Muscle of arm (tissue), 14 donors: ENCODE measurements around the gene CFAP74. TPM values are rescaled to one million over a fixed set of nuclear protein-coding genes. Genes with fewer than 3 reads are reported as not detected.
A peak's percentile ranks its signal among the peaks of the same experiment; 100 is the strongest.

Experiments used
- DNase-seq: peaks from one replicate; pipeline ENCODE4 v3.0.0-alpha.2; 2013
- long read RNA-seq, 11 donors: transcript quantifications; one replicate each; lab custom pipeline, GENCODE V29; 2026
- polyA plus RNA-seq, 12 donors: library from polyadenylated mRNA; unstranded; fragments of 120-200 nt; gene quantifications; one replicate each; pipeline ENCODE4 v1.2.1, GENCODE V29; 2013; ENCODE audit not compliant: insufficient read length in 12 of 12

The CFAP74 gene, protein sequence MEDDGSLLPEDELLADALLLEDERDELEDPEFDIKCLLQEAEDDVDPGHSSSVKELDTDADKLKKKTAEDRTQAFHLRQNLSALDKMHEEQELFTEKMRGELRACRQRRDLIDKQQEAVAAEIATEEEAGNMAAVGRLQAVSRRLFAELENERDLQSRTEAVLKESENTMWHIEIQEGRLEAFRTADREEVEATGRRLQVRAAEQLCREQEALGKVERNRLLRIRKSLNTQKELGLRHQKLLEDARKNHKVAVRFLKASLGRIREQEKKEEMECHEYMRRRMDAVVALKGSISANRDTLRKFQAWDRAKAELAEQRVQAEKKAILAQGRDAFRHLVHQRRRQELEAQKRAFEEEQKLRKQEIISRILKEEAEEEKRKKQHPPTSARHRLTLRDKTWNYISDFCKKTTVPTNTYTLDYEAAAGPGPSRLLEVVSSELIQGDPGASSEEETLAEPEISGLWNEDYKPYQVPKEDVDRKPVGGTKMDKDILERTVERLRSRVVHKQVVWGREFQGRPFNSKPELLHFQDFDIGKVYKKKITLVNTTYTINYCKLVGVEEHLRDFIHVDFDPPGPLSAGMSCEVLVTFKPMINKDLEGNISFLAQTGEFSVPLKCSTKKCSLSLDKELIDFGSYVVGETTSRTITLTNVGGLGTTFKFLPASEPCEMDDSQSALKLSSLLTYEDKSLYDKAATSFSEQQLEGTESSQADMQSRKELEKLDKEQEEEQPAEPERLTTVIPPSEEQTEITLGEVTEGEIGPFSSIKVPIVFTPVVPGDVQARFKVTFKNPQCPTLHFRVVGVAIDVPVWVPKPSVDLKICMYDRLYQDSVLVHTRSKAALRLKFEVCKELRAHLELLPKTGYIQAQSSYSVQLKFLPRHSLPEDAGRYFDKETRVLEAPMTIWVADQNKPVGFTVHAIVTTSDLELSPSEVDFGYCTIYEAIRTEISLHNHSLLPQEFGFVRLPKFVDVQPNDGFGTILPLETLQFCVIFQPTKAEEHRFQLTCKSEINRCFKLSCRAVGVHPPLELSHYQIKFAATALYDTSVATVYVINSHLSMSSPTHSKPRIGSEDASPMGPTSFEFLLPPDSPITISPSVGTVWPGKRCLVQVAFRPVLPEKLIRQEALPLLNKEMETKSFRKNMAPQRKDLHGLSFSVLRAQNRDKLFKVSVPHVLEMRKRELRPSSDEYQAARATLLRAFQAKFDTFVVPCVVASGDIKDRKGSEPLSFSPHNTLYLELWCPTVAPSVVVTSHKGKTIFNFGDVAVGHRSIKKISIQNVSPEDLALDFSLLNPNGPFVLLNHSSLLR (N-terminal part only)
- under 1 TPM in 10 of 12 donors, not detected in 2; 0.07 to 0.74 (median 0.24) TPM for polyA plus RNA-seq
- long read RNA-seq, donor 1: 0 reads
- long read RNA-seq, donor 2: 0 reads
- long read RNA-seq, donor 3: 0 reads
- long read RNA-seq, donor 4: 0 reads
- long read RNA-seq, donor 5: 0 reads
- long read RNA-seq, donor 6: 0 reads
- long read RNA-seq, donor 7: 0 reads
- long read RNA-seq, donor 8, partial matches to known transcripts: 0 of 1 reads
- long read RNA-seq, donor 8, other reads (novel, unspliced or antisense): 0 of 1 reads
- long read RNA-seq, donor 9: 0 reads
- long read RNA-seq, donor 10: 0 reads
- long read RNA-seq, donor 11: 0 reads

- DNase-seq: peak; percentile 18
Measured at GRCh38 chr1:2003541-2004131, at the start of gene CFAP74. Gene CFAP74, minus strand, starts transcription at chr1:2003786. Its CDS starts 12,830 bp downstream, at chr1:1990956.

GRCh38 chr1:2053217-2053616 lies 49.6 kb upstream of the CFAP74 start:
- DNase-seq: no peak

DNA sequence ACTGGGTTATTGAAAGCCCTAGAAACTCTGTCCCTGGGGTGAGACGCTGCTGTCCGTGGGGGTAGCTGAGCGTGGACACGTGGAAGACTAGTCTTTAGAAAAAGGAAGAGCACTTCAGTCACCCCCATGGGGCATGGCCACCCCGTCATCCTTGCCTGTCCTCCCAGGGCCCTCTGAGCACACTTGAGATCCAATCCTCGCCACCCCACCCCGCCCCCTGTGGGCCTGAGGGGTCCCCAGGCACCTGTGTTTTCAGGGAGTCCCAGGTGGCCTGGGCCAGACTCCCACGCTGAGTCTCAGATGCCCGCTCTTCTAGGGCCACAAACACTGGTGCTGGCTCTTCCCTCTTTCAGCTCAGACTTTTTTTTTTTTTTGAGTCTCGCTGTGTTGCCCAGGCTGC lies 49.2 kb upstream of the CFAP74 start:
- DNase-seq: no peak

DNA sequence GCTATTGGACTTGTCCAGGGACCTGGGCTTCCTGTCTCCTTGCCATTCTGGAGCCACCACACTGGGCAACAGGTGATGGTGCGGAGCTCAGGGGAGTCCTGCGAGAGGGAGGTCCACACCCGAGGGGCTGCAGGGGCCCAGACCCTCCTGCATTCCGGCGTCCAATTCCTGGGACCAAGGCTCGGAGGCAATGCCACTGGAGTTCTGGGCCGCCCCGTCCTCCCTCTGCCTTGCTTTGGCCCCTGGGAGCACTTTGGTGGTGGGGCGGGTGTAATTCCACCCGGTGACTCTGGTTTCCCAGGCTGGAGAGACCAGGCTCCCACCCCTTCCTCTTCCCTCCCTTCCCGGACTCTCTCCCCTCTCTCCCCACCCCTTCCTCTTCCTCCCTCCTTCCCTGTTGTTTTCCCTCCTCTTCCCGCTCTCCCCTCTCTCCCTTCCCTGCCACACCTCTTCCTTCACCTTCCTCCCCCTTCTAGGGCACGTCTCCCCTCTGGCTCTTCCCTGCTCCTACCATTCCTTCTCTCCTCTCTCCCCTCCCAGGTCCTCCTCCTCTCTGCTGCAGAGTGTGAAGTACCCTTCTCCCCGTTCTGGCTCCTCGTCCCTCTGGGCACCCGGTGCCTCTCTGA lies 48.6 kb upstream of the CFAP74 start:
- no peak for DNase-seq

DNA sequence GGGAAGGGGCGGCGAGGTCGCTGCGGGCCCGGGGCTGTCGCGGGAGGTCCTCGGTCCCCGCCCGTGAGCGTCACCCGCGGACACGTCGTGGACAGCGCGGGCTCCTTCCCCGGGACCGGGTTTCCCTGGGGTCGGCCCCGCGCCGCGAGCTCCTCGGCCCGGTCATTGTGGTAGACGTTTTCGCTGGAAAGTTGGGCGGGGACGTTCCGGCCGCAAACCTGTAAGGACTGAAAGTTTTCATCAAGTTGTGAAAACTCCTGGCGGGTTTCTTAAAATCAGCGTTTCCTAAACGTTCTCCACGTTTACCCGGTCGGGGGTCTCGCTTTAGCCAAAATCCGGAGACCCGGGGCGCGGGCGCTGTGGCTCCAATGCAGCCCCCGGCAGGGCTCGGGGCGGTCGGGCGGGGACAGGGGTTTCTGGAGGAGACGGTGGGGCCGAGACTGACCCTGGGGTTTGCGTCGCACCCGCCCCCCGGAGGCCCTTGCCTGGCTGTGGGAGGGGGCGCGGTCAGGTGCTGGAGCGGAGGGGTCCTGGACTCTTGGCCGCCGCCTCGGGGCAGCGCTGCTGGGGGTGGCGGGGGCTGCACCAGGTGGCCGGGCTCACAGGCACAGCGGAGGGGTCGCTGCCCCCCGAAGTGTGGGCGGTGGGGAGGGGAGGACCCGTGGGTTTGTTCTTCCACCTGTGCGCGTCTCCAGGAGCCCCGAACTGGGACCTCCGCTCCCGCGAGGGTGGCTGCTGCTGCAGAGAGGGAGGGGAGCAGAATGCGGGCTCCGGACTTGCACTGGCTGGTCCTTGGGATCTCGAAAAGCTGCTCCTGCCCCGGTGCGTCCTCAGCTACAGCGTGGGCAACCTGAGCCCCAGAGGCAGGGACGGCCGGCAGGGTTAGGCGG lies 47.5 kb upstream of the CFAP74 start:
- no peak for DNase-seq

DNA sequence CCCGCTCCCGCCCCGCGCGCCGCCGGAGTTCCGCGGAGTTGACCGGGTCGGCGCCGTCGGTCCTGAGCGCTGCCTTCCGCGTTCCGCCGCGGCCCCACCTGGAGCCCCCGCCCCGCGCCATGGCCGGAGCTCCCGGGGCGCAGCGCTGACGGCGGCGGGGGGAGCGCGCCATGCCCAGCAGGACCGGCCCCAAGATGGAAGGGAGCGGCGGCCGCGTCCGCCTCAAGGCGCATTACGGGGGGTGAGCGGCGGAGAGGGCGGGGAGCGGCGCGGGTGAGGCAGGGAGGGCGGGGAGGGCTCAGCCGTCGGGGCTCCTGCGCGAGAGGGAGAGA lies 46.8 kb upstream of the CFAP74 start:
- no peak for DNase-seq

- no peak for DNase-seq
Measured at GRCh38 chr1:2049718-2050431, 46.3 kb upstream of the CFAP74 start, which contains the start of gene PRKCZ. Gene PRKCZ, plus strand, starts transcription at chr1:2050411. Its CDS starts 220 bp downstream, at chr1:2050631.

DNA sequence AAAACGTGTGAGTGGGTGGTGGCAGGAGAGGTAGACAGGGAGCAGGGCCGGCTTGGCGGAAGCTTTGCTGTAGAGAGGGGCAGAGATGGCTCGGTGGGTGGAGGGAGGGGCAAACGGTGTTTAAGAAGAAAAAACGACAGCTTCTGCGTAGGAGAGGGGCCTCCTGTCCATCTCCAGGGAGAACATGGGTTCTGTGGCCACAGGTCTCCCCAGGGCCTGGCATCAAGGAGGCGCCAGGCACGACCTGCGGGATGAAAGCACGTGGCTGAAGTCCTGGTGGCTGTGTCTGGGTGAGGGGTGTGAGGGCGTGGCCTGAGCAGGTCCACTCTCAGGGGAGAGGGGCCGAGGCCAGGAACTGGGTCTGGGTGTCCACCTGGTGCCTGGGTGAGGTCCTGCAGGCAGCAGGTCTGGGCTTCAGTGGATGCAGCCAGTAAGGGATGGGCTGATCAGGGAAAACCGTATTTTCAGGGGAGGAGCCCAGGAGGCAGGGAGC lies 45.7 kb upstream of the CFAP74 start:
- no peak for DNase-seq

GRCh38 chr1:2047749-2048729 lies 44.5 kb upstream of the CFAP74 start:
- no peak for DNase-seq

DNA sequence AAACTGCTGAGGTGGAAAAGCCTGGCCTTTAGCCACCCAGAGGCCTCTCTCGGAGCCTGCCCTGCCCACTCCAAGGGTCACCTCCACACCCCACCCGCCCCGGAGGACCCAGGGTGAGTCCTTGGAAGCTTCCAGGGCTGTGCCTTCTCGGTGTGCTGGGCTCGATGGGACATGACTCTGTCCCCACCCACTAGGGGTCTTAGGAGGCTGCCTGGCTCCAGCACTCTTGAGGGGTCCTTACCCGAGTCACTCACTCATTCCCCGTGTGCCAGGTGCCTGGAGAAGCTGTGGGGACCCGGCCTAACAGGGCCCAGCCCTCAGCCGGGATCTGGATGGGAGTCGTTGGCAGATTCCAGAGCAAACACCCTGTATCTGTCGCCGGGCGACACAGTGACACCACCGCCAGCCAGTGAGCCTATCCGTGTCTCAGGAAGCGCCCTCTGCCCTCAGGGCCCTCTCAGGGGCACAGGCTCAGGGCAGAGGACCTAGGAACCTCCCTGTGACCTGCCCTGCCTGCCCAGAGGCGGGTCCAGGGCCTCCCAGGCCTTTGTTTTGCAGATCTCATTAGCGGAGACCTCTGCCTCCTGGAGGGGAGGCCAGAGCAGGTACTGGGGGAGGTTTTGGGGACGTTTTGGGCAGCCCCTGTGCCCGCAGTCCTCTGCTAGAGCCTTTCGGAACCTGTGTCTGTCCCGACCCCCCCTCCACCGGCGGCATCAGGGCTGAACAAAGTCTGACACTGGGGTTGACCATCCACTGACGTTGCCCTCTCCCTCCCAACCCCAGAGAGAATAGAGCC lies 43.6 kb upstream of the CFAP74 start:
- DNase-seq: no peak

DNA sequence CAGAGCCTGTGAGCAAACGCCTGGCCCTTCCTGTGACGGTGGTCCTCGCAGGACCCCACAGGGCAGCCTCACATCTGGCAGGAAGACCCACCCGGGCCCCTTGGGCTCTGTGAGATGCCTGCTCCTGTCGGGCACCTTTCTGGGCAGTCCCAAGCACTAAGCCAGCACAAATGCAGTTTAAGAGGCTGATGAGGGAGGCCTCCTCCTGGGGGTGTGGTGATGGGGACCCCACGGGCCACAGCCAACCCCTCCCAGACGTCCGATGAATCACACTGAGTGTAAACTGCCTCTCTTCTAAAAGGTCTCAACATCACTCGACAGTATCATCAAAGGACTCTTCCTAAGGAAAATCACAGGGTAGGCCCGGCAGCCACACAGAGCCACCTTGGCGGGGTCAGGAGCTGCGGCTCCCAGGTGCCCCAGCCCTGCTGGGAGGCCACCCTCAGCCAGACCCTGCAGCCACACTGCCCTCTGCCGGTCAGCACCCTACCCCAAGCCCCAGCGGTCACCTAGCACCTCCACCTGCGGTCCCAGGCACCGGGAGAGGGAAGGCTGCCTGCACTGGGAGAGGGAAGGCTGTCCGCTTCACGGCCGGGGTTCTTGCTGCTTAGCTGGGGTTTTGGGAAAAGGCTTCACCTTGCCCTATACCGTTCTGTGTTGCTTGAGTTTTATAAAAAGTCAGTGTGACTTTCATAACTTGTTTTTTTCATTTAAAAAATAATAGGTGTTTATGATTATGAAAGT lies 42.8 kb upstream of the CFAP74 start:
- no peak for DNase-seq

DNA sequence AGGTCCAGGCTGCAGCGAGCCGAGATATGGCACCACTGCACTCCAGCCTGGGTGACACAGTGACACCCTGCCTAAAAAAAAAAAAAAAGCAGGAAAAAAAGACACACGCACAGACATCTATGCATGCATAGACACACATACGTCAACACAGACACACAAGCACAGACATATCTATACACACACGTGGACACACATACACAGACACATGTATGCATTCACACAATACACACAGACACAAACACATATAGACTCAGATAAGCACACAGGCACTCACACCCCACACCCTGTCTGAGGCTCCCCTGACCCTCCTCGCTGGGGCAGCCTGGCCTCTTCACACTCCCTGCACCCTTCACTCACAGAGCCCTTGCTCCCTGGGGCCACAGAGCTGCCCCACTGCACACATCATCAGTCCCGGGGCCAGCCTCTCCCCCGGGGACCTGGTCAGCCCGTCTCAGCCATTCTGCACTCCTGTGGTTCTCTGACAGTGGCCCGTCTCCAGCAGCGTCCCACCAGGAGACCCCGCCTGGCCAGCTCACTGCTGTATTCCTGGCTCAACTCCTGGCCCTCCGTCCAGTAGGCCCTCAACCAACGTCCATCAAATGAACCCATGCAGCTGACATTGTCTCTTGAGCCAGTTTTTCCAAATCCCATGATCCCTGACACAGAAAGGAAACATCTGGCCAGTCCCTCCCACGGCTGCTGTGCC lies 42.0 kb upstream of the CFAP74 start:
- peak; percentile 42 for DNase-seq

GRCh38 chr1:2044510-2045319 lies 41.1 kb upstream of the CFAP74 start:
- peak; percentile 67 for DNase-seq

DNA sequence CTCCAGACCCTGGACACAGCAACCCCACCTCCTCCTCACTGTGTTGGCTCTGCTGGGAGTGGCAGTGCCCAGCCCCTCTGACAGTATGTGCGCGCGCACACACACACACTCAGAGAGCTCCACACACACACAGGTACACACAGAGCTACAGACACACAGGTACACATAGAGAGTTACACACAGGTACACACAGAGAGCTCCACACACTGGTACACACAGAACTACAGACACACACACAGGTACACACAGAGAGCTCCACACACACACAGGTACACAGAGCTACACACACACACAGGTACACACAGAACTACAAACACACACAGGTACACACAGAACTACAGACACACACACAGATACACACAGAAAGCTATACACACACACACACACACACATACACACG lies 40.3 kb upstream of the CFAP74 start:
- no peak for DNase-seq
